ENCODE measurements around the gene PDZD4.

The PDZD4 gene

DNA sequence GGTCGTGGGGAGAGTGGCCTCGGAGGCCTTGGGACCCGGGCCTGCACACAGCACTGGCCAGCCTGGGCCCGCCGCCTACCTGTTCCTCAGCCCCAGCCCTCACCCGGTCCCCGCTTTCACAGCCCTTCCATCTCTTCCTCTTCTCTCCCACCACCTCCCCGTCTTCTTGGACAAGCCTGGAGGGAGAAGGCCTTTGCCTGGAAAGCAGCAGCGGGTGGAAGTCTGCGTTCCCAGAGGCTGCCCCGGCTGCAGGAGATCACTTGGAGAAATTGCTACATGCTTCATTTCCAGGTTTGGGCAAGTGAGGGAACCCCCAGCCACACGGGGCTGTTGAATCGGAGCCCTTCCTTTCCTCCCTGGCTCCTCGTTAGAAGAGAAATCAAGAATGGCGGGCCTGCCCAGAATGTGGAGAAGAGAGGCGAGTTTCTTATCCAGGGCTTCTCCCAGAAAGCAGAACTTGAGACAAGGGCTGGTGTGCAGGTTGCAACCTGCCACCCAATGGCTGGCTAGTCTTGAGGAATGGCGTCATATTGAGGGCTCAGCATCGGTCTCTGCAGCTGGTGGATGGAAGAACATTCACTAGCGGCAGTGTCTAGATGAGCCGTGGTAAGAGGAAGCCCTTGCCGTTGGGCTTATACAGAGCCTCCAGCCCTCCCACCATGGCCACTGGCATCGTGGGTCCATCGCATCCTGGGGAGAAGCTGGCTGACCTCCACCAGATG, 1.2 kb upstream of the PDZD4 start:
- TF ChIP-seq L3MBTL2 (conservative IDR thresholded peaks at IDR 0.05) (no peak), BHLHE40 (IDR thresholded peaks at IDR 0.05; ENCODE audit: borderline replicate concordance) (no peak), FOXK2 (IDR thresholded peaks at IDR 0.05) (no peak), ELF4 (IDR thresholded peaks at IDR 0.05) (no peak), CTBP1 (IDR thresholded peaks at IDR 0.05; ENCODE audit: borderline replicate concordance) (no peak), NFRKB (IDR thresholded peaks at IDR 0.05) (no peak), HDGF (IDR thresholded peaks at IDR 0.05; ENCODE audit: borderline replicate concordance) (no peak), ARNT (IDR thresholded peaks at IDR 0.05) (no peak), ZNF384 (IDR thresholded peaks at IDR 0.05) (no peak), SP1 (IDR thresholded peaks at IDR 0.05) (no peak), LEF1 (IDR thresholded peaks at IDR 0.05; ENCODE audit: borderline replicate concordance) (no peak), FOXA1 (IDR thresholded peaks at IDR 0.05) (no peak), SUZ12 (IDR thresholded peaks at IDR 0.05) (no peak), TARDBP (IDR thresholded peaks at IDR 0.05) (no peak), FOXM1 (IDR thresholded peaks at IDR 0.05; ENCODE audit: borderline replicate concordance) (no peak)
- TF ChIP-seq, protein P1, sequence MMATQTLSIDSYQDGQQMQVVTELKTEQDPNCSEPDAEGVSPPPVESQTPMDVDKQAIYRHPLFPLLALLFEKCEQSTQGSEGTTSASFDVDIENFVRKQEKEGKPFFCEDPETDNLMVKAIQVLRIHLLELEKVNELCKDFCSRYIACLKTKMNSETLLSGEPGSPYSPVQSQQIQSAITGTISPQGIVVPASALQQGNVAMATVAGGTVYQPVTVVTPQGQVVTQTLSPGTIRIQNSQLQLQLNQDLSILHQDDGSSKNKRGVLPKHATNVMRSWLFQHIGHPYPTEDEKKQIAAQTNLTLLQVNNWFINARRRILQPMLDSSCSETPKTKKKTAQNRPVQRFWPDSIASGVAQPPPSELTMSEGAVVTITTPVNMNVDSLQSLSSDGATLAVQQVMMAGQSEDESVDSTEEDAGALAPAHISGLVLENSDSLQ (IDR thresholded peaks at IDR 0.05), result no peak
- ChIA-PET CTCF (no interaction called here), POLR2A (no interaction called here)
- no peak for DNase-seq (ENCODE audit: extremely low spot score)

DNA sequence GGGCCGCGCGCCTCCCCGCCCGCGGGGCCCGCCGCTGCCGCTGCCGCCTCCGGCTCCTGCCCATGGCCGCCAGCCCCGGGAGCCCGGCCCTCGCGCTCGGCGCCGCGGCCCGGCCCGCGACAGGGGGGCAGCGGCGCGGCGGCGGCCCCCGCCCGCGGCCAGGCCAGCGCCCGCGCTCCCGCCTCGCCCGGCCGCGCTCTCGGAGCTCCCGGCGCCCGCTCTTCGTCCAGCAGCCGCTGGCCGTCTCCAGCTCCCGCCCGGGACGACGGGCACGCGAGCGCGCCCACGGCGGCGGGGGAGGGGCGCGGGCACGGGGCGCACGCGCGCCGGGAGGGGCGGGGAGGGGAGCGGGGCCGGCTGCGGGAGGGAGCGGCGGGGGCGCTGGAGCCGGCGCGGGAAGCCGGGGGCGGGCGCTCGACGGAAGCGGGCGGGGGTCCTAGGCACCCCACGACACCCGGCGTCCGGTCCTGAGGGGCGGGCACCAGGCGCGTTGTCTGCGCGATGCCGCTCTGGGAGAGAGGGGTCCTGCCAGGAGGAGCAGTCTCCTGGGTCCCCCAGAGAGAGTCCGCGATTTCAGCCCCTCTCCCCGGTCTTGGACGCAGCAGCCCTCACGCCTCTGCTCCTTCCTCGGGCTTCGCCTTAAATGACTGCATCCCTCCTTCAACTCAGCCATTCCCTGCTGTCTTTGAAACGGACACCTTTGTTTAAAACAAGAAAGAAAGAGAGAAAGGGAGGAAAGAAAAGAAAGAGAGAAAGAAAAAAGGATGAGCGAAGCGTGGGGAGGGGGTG, 490 bp upstream of the PDZD4 start:
- no peak for DNase-seq (ENCODE audit: extremely low spot score)
- POLR2A ChIA-PET, result no interaction called here
- TF ChIP-seq, protein P1 (IDR thresholded peaks at IDR 0.05), result no peak
- TF ChIP-seq FOXK2 (IDR thresholded peaks at IDR 0.05) (no peak), ZNF384 (IDR thresholded peaks at IDR 0.05) (no peak), NFRKB (IDR thresholded peaks at IDR 0.05) (no peak), FOXM1 (IDR thresholded peaks at IDR 0.05; ENCODE audit: borderline replicate concordance) (no peak), SP1 (IDR thresholded peaks at IDR 0.05) (no peak), TARDBP (IDR thresholded peaks at IDR 0.05) (no peak), CTBP1 (IDR thresholded peaks at IDR 0.05; ENCODE audit: borderline replicate concordance) (no peak)
- CTCF ChIA-PET, result no interaction called here

DNA sequence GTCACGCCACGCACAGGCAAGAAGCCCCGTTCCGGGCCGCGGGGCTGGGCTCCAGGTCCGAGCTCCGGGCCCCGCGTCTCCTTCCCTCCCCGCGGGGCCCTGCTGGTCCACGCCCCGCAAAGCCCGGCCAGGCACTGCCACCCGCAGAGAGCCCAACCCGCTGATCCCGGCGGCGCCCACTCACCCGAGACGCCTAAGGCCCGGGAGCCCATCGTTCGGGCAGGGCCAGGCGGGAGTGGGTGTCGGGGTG, 870 bp downstream of the PDZD4 start:
- peak; percentile 16 for DNase-seq (ENCODE audit: extremely low spot score)
- TF ChIP-seq SP1 (IDR thresholded peaks at IDR 0.05), result no peak
- TF ChIP-seq, protein P1 (IDR thresholded peaks at IDR 0.05), result no peak
- no peak for TF ChIP-seq ARNT (IDR thresholded peaks at IDR 0.05)
- no peak for TF ChIP-seq L3MBTL2 (conservative IDR thresholded peaks at IDR 0.05)
- no peak for TF ChIP-seq FOXK2 (IDR thresholded peaks at IDR 0.05)
- no peak for TF ChIP-seq NFRKB (IDR thresholded peaks at IDR 0.05)
- no peak for TF ChIP-seq FOXA1 (IDR thresholded peaks at IDR 0.05)
- TF ChIP-seq SUZ12 (IDR thresholded peaks at IDR 0.05), result no peak
- no peak for TF ChIP-seq HDGF (IDR thresholded peaks at IDR 0.05; ENCODE audit: borderline replicate concordance)
- no peak for TF ChIP-seq BHLHE40 (IDR thresholded peaks at IDR 0.05; ENCODE audit: borderline replicate concordance)
- no peak for TF ChIP-seq LEF1 (IDR thresholded peaks at IDR 0.05; ENCODE audit: borderline replicate concordance)
- TF ChIP-seq CTBP1 (IDR thresholded peaks at IDR 0.05; ENCODE audit: borderline replicate concordance), result no peak
- TF ChIP-seq TARDBP (IDR thresholded peaks at IDR 0.05), result no peak
- TF ChIP-seq ZNF384 (IDR thresholded peaks at IDR 0.05), result no peak
- no peak for TF ChIP-seq ELF4 (IDR thresholded peaks at IDR 0.05)
- no peak for TF ChIP-seq FOXM1 (IDR thresholded peaks at IDR 0.05; ENCODE audit: borderline replicate concordance)
- CTCF ChIA-PET, result no interaction called here
- POLR2A ChIA-PET, result no interaction called here

DNA sequence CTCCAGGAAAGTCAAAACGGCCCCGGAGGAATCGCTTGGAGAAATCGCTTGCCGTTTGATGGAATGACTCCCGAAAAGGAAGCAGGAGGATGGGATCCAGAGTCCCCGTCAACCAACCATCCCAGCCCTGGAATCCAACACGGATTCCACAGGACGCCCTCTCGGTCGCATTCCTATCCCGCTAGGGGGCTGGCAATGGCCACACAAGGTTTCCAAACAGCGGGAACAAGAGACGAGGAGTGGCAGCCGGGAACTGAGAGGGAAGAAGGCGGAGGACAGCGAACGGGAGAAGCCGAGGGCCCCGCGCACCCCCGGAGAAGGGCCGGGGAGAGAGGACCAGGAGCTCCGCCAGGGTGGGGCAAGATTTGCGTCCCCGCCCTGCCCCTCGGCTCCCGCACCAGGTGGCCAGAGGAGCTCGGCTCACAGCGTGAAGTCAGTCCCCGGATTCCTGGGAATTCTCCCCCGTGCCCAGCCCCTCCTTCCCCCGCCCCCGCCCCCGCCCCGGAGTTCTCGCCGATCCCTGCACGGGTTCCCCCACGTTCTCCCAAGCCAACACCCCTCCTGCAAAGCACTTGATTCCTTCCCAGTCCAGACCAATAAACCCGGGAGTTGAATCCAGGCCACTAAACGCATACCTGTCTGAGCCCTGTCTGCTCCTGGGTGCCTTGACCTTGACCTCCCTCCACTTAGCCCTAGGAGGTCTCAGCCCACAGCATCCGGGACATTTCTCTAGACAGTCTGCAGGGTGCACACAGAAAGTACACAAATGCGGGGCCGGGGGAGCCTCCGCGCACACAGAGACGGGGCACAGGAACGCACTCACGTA, 1.4 kb downstream of the PDZD4 start:
- CTCF ChIA-PET, result no interaction called here

More for the DNA sequence above, 1.4 kb downstream of the PDZD4 start:
- peak; percentile 33 for DNase-seq (ENCODE audit: extremely low spot score)
- TF ChIP-seq ZNF384 (IDR thresholded peaks at IDR 0.05) (no peak), FOXK2 (IDR thresholded peaks at IDR 0.05) (no peak), FOXA1 (IDR thresholded peaks at IDR 0.05) (no peak), CTBP1 (IDR thresholded peaks at IDR 0.05; ENCODE audit: borderline replicate concordance) (no peak), SP1 (IDR thresholded peaks at IDR 0.05) (no peak), BHLHE40 (IDR thresholded peaks at IDR 0.05; ENCODE audit: borderline replicate concordance) (no peak), SUZ12 (IDR thresholded peaks at IDR 0.05) (no peak), HDGF (IDR thresholded peaks at IDR 0.05; ENCODE audit: borderline replicate concordance) (no peak), ELF4 (IDR thresholded peaks at IDR 0.05) (no peak), FOXM1 (IDR thresholded peaks at IDR 0.05; ENCODE audit: borderline replicate concordance) (no peak), TARDBP (IDR thresholded peaks at IDR 0.05) (no peak), NFRKB (IDR thresholded peaks at IDR 0.05) (no peak), ARNT (IDR thresholded peaks at IDR 0.05) (no peak), LEF1 (IDR thresholded peaks at IDR 0.05; ENCODE audit: borderline replicate concordance) (no peak), L3MBTL2 (conservative IDR thresholded peaks at IDR 0.05) (no peak)
- TF ChIP-seq, protein P1 (IDR thresholded peaks at IDR 0.05), result no peak
- POLR2A ChIA-PET, result interaction anchor here (1.6 kb wide), 1 partner anchor 57 kb away, joined by 3 read pairs; the partner anchor contains the start of gene L1CAM
